Measurements from ENCODE around the gene BMAL1. TPM values are rescaled to one million over a fixed set of nuclear protein-coding genes. Genes with fewer than 3 reads are reported as not detected.

Gene BMAL1
- total and polyA plus RNA-seq, 8 donors = 7.1 to 132 (median 16.4) TPM

DNA sequence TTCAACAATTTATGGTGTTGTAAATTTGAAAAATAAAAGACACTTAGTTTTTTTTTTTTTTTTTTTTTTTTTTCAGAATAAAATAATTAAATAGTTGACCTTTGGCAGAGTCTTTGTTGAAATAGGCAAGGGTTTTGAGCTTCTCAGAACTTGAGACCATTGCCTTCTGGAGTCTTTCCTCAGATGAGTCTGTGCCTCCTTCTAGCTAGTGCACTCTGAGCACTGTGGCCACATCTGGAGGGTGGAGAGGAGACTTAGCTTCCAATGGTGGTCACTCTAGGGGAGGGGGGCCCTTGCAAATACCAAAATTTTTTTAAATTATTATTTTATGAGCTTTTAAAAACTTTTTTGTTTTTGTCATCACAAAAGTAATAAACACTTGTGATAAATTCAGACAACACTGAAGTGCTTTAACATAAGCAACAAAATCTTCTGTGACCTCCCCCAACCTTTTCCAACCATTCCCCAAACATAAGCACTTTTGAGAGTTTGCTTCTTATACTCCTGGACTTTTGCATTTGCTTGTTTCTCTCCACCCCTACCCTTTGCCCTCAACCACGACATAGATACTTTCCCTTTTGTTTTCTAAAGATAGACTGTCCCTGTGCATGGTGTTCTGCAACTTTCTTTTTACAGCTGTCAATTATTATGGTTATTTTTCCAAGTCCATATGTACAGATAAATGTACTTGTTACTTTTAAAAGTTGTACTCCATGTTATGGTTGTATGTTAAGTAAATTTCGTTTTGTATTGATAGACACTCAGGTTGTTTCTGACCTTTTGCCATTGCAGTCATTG is 41.1 kb downstream of the BMAL1 start:
- Histone ChIP-seq H3K4me1 (peaks cover 29 to 57% (median 52%) of the 10 kb centered on the region in 4 donors), H3K36me3 (peaks cover 0 to 4% (median 0%) of the 10 kb centered on the region in 4 donors), H3K27ac (no peak overlapping the region), H3K4me3 (no peak overlapping the region), H3K9me3 (no peaks in the 10 kb centered on the region), H3K27me3 (no peaks in the 10 kb centered on the region)
- peak in 1 of 2 donors; percentile 44 for DNase-seq
- 15 to 34% (median 21%) methylated on average over 2 of the region's 2 CpGs for WGBS, 5 donors
- no peak for TF ChIP-seq POLR2A (IDR thresholded peaks at IDR 0.05)
- TF ChIP-seq, protein P1, sequence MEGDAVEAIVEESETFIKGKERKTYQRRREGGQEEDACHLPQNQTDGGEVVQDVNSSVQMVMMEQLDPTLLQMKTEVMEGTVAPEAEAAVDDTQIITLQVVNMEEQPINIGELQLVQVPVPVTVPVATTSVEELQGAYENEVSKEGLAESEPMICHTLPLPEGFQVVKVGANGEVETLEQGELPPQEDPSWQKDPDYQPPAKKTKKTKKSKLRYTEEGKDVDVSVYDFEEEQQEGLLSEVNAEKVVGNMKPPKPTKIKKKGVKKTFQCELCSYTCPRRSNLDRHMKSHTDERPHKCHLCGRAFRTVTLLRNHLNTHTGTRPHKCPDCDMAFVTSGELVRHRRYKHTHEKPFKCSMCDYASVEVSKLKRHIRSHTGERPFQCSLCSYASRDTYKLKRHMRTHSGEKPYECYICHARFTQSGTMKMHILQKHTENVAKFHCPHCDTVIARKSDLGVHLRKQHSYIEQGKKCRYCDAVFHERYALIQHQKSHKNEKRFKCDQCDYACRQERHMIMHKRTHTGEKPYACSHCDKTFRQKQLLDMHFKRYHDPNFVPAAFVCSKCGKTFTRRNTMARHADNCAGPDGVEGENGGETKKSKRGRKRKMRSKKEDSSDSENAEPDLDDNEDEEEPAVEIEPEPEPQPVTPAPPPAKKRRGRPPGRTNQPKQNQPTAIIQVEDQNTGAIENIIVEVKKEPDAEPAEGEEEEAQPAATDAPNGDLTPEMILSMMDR (IDR thresholded peaks at IDR 0.05) = no peak
- TF ChIP-seq POLR2AphosphoS5 (IDR thresholded peaks at IDR 0.05) = no peak
- TF ChIP-seq EP300 (IDR thresholded peaks at IDR 0.05) = no peak
- intact Hi-C loops (cut with DNase I; ENCODE audit: low total_unique reads) = no loop called here

DNA sequence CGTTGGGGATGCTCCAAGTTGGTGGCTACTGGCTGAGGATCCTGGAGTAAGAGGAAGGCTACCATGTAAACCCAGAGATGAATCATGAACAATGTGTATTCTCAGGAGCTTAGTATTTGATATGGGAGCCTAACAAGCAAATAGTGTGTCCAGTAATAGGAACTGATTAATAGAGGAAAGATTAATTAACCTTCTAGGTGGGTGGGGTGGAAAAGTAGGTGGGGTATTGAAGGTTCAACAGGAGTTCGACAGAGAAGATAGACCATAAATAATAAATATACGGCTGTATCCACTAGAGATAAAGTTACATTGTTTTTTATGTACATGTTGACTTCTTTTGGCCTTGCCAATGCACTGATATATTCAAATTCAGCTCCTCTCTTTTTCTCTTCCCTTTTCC is 43.1 kb downstream of the BMAL1 start:
- H3K4me3 ChIP-seq = no peak overlapping the region
- H3K4me1 ChIP-seq = peaks cover 17 to 39% (median 35%) of the 10 kb centered on the region in 4 donors
- TF ChIP-seq EP300 (IDR thresholded peaks at IDR 0.05) (no peak), POLR2A (IDR thresholded peaks at IDR 0.05) (no peak), POLR2AphosphoS5 (IDR thresholded peaks at IDR 0.05) (no peak)
- TF ChIP-seq, protein P1 (IDR thresholded peaks at IDR 0.05) = no peak
- WGBS, 5 donors = 62 to 79% (median 76%) methylated on average over 3 of the region's 3 CpGs
- no peak for DNase-seq
- no peaks in the 10 kb centered on the region for H3K9me3 ChIP-seq
- no peaks in the 10 kb centered on the region for H3K27me3 ChIP-seq
- no peak overlapping the region for H3K27ac ChIP-seq
- intact Hi-C loops (cut with DNase I; ENCODE audit: low total_unique reads) = no loop called here
- peaks cover 0 to 4% (median 0%) of the 10 kb centered on the region in 4 donors for H3K36me3 ChIP-seq

DNA sequence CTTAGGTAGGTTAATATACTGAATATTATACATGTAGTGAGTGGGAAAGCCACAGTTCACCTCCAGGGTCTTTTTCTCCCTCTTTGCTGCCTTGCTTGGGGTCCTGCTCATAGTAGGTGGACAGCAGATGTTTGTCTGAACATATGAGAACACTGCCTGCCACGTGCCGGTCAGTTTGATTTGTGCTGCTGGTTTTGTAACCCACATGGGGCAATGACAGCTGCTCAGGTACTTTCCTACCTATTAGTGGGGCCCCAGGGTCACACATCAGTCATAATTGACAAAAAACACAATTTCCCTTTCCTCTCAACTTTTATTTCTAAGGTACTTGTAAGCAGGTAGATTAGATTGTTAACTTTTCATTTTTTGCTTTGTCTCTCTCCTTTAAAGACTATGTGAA is 43.8 kb downstream of the BMAL1 start:
- no peak overlapping the region for H3K27ac ChIP-seq
- peaks cover 0 to 4% (median 0%) of the 10 kb centered on the region in 4 donors for H3K36me3 ChIP-seq
- no peak overlapping the region for H3K4me3 ChIP-seq
- no peaks in the 10 kb centered on the region for H3K9me3 ChIP-seq
- peaks cover 9 to 32% (median 27%) of the 10 kb centered on the region in 4 donors for H3K4me1 ChIP-seq
- DNase-seq = no peak
- TF ChIP-seq, protein P1 (IDR thresholded peaks at IDR 0.05) = no peak
- no peak for TF ChIP-seq EP300 (IDR thresholded peaks at IDR 0.05)
- TF ChIP-seq POLR2A (IDR thresholded peaks at IDR 0.05) = no peak
- TF ChIP-seq POLR2AphosphoS5 (IDR thresholded peaks at IDR 0.05) = no peak
- no peaks in the 10 kb centered on the region for H3K27me3 ChIP-seq
- 90 to 96% (median 94%) methylated on average over 2 of the region's 2 CpGs for WGBS, 5 donors
- intact Hi-C loops (cut with DNase I; ENCODE audit: low total_unique reads) = no loop called here

DNA sequence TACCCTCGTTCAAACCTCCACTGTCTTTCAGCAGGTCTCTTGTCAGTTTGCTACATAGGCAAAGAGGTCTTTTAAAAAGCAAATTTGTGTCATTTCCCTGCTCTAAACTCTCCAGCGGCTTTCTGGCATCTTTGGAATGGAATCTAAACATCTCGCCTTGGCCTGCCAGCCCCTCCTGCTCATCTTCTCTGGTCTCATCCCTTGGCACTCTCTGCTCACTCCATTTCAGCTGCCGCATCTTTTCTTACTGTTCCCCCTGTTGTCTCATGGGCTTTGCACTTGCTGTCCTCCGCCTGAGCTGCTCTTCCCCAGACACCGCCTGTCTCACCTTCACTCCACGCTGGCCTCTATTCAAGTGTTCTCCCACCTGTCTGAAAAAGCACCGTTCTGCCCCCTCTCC is 46.6 kb downstream of the BMAL1 start:
- Histone ChIP-seq H3K36me3 (peaks cover 0 to 8% (median 2%) of the 10 kb centered on the region in 4 donors), H3K9me3 (no peaks in the 10 kb centered on the region), H3K4me3 (no peak overlapping the region), H3K27me3 (no peaks in the 10 kb centered on the region), H3K27ac (no peak overlapping the region), H3K4me1 (peaks cover 1 to 21% (median 10%) of the 10 kb centered on the region in 4 donors)
- TF ChIP-seq POLR2AphosphoS5 (IDR thresholded peaks at IDR 0.05) = no peak
- TF ChIP-seq, protein P1 (IDR thresholded peaks at IDR 0.05) = no peak
- no peak for TF ChIP-seq POLR2A (IDR thresholded peaks at IDR 0.05)
- no peak for TF ChIP-seq EP300 (IDR thresholded peaks at IDR 0.05)
- intact Hi-C loops (cut with DNase I; ENCODE audit: low total_unique reads) = no loop called here
- no peak for DNase-seq
- WGBS, 5 donors = 91 to 95% (median 93%) methylated on average over 8 of the region's 8 CpGs

Data from stomach (tissue), 9 donors.